ENCODE measurements around the gene LGR4.

Gene LGR4

DNA sequence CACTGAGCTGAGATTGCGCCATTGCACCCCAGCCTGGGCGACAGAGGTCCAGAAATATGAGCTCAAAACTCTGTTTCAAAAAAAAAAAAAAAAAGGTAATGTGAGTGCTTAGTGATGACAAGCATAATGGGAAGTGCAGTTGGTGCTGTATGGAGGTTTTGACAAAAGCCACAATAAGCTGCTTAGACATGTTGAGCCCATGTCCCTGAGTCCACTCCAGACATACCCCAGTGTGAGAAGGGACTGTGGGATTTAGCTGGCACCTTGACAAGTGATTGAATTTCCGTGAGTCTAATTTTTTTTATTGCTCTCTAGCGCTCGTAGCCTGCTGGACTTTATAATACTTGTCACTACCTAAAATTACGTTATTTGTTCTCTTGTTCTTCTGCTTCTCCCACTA lies 15.1 kb upstream of the LGR4 start:
- no peaks in the 10 kb centered on the region for H3K4me1 ChIP-seq (ENCODE audit: control insufficient read depth, low read length)
- H3K27ac ChIP-seq (ENCODE audit: low read depth, low read length) = no peak overlapping the region
- no peaks in the 10 kb centered on the region for H3K79me2 ChIP-seq (ENCODE audit: control insufficient read depth, low read length)
- no peak overlapping the region for H3K4me3 ChIP-seq (ENCODE audit: low read length)
- peaks cover 16% of the 10 kb centered on the region for H3K36me3 ChIP-seq (ENCODE audit: control insufficient read depth, low read length)
- TF ChIP-seq EZH2phosphoT487 (IDR thresholded peaks at IDR 0.05; ENCODE audit: borderline replicate concordance, low read length) = no peak
- TF ChIP-seq, protein P1, sequence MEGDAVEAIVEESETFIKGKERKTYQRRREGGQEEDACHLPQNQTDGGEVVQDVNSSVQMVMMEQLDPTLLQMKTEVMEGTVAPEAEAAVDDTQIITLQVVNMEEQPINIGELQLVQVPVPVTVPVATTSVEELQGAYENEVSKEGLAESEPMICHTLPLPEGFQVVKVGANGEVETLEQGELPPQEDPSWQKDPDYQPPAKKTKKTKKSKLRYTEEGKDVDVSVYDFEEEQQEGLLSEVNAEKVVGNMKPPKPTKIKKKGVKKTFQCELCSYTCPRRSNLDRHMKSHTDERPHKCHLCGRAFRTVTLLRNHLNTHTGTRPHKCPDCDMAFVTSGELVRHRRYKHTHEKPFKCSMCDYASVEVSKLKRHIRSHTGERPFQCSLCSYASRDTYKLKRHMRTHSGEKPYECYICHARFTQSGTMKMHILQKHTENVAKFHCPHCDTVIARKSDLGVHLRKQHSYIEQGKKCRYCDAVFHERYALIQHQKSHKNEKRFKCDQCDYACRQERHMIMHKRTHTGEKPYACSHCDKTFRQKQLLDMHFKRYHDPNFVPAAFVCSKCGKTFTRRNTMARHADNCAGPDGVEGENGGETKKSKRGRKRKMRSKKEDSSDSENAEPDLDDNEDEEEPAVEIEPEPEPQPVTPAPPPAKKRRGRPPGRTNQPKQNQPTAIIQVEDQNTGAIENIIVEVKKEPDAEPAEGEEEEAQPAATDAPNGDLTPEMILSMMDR (IDR thresholded peaks at IDR 0.05; ENCODE audit: low read depth, low read length, poor library complexity, severe bottlenecking) = no peak
- H3F3A ChIP-seq (ENCODE audit: control insufficient read depth, insufficient read depth) = no peaks in the 10 kb centered on the region
- no peaks in the 10 kb centered on the region for H4K20me1 ChIP-seq (ENCODE audit: control insufficient read depth, insufficient read depth, low read depth, low read length)
- H3K4me2 ChIP-seq (ENCODE audit: low read length) = no peak overlapping the region
- H3K27me3 ChIP-seq (ENCODE audit: control insufficient read depth, low read length) = no peaks in the 10 kb centered on the region
- no peaks in the 10 kb centered on the region for H3K9me2 ChIP-seq (replicated peaks; ENCODE audit: control insufficient read depth, low read length)
- no peaks in the 10 kb centered on the region for H3K9me3 ChIP-seq (ENCODE audit: control insufficient read depth, insufficient read depth, low read length)

GRCh38 chr11:27485930-27486773 lies 13.6 kb upstream of the LGR4 start:
- Histone ChIP-seq H3K27ac (ENCODE audit: low read depth, low read length) (no peak overlapping the region), H3K27me3 (ENCODE audit: control insufficient read depth, low read length) (no peaks in the 10 kb centered on the region), H3F3A (ENCODE audit: control insufficient read depth, insufficient read depth) (no peaks in the 10 kb centered on the region), H4K20me1 (ENCODE audit: control insufficient read depth, insufficient read depth, low read depth, low read length) (no peaks in the 10 kb centered on the region), H3K79me2 (ENCODE audit: control insufficient read depth, low read length) (no peaks in the 10 kb centered on the region), H3K4me2 (ENCODE audit: low read length) (no peak overlapping the region), H3K9me2 (replicated peaks; ENCODE audit: control insufficient read depth, low read length) (no peaks in the 10 kb centered on the region), H3K36me3 (ENCODE audit: control insufficient read depth, low read length) (peaks cover 2% of the 10 kb centered on the region), H3K4me3 (ENCODE audit: low read length) (no peak overlapping the region), H3K9me3 (ENCODE audit: control insufficient read depth, insufficient read depth, low read length) (no peaks in the 10 kb centered on the region), H3K4me1 (ENCODE audit: control insufficient read depth, low read length) (no peaks in the 10 kb centered on the region)
- TF ChIP-seq EZH2phosphoT487 (IDR thresholded peaks at IDR 0.05; ENCODE audit: borderline replicate concordance, low read length) = no peak
- TF ChIP-seq, protein P1 (IDR thresholded peaks at IDR 0.05; ENCODE audit: low read depth, low read length, poor library complexity, severe bottlenecking) = peak; percentile 68

- Histone ChIP-seq H3K9me2 (replicated peaks; ENCODE audit: control insufficient read depth, low read length) (no peaks in the 10 kb centered on the region), H3F3A (ENCODE audit: control insufficient read depth, insufficient read depth) (no peaks in the 10 kb centered on the region), H3K9me3 (ENCODE audit: control insufficient read depth, insufficient read depth, low read length) (no peaks in the 10 kb centered on the region), H3K27me3 (ENCODE audit: control insufficient read depth, low read length) (no peaks in the 10 kb centered on the region), H3K79me2 (ENCODE audit: control insufficient read depth, low read length) (no peaks in the 10 kb centered on the region), H3K4me3 (ENCODE audit: low read length) (no peak overlapping the region), H3K4me1 (ENCODE audit: control insufficient read depth, low read length) (no peaks in the 10 kb centered on the region), H3K4me2 (ENCODE audit: low read length) (no peak overlapping the region), H4K20me1 (ENCODE audit: control insufficient read depth, insufficient read depth, low read depth, low read length) (no peaks in the 10 kb centered on the region), H3K27ac (ENCODE audit: low read depth, low read length) (no peak overlapping the region), H3K36me3 (ENCODE audit: control insufficient read depth, low read length) (no peaks in the 10 kb centered on the region)
- TF ChIP-seq EZH2phosphoT487 (IDR thresholded peaks at IDR 0.05; ENCODE audit: borderline replicate concordance, low read length) = no peak
- TF ChIP-seq, protein P1 (IDR thresholded peaks at IDR 0.05; ENCODE audit: low read depth, low read length, poor library complexity, severe bottlenecking) = no peak
Measured at GRCh38 chr11:27482793-27483192, 10.2 kb upstream of the LGR4 start.

All from DOHH2 (cell line).